Superior temporal gyrus (tissue), 1 donor: ENCODE results near the gene CAPZB.
A peak's percentile ranks its signal among the peaks of the same experiment; 100 is the strongest.

Experiments
- DNase-seq: peaks from one replicate; pipeline ENCODE4 v3.0.0-alpha.2; 2016; ENCODE audit errors: extremely low spot score

CAPZB gene

DNA sequence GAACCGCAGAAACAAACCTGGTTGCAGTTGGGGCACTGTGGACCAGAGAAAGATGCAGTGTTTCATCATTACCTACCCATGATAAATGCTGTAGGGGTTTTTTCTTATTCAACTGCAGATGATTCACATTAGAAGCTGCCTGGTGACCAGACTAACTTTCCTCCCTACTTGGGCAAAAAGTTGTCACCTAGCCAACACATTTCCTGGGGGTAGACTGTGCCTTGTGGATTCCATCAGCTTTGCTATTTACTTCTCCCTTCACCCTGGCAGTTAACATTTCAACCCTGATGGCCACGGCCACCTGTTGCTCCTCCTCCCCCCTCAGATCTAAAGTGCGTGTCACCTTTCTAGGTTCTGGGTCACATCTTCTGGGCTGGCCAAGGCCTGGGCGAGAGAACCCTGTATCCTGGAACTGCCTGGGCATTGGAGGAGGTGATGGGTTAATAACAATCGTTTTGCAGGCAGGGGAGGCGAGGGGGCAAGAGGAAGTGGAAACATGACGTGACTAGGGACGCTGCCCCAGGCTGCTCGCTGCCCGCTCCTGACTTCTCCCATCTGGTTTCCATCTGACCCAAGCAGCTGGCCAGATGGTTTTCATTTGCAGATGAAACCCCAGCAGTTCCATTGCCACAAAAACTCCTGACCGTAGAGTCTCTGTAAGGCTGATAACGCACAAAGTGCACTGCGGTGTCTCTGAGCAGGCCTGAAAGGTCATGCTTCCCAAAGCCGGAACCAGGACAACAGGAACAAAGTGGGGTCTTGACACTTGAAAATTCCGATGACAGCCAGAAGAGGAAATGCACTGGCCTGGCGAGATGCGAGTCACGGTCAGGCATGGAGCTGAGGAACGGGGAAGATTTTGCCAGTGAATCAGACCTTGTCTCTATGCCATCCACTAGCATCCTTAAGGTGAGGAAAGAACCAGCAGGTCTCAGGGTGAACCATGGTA is 36.6 kb downstream of the CAPZB start:
- no peak for DNase-seq

GRCh38 chr1:19447550-19447949 is 37.8 kb downstream of the CAPZB start:
- no peak for DNase-seq

DNA sequence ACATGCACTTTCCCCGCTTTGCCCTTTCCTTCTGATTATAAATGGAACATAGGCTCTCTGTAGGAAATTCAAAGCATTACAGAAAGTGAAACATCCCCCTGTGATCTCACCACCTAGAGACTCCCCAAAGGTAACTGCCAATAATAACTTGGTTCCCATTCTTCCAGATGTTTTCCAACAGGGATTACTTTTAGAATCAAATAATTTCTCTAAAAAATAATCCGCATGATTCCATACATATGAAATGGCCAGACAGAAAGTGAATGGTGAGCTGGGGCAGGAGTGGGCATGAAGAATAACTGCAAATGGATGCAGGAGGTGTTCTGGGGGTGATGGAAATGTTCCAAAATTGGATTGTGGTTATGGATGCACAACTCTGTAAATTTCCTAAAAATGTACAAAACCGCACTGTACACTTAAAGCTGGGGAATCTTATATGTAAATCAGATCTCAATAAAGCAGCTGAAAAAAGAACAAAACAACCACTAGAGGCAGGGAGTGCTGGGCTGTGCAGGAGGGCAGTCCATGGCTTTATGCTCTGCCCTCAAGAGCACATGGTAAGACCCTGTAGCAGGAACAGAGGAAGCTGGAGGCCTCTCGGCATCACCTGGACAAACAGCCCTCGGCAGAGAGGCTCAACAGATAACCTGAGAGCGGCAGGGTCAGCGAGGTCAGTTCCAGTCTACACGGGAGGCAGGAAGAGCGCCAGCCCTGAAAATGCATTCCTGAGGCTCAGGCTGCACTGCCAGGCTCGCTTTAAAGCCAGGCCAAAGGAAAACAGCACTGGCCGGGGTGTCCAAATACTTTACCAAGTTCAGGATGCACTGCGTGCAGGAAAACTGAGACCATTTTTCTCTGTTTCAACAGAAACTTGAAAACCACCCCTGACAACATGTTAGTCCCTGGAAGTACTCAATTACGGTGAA is 39.7 kb downstream of the CAPZB start:
- no peak for DNase-seq

DNA sequence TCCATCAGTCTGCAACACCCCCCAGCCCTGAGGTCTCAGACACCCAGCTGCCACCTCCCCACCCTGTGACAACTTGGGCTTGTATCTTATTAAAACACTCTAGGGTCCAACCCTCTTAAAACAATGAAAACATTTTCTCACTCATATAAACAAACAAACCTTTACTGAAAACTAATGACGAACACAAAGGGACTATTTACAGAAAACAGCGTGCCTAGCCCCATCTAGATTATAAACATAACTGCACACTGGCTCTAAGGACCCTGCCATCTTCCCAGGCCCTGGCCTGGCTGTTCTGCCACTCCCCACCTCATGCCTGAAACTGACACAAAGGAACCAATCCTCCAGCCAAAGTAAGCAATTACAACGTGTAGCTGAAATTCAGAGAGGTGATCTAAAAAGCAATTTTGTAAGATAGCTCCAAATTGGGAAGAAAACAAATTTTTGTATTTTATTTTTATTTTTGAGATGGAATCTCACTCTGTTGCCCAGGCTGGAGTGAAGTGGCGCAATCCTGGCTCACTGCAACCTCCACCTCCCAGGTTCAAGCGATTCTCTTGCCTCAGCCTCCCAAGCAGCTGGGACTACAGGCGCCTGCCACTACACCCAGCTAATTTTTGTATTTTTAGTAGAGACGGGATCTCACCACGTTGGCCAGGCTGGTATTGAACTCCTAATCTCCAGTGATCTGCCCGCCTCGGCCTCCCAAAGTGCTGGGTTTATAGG is 40.9 kb downstream of the CAPZB start:
- no peak for DNase-seq

DNA sequence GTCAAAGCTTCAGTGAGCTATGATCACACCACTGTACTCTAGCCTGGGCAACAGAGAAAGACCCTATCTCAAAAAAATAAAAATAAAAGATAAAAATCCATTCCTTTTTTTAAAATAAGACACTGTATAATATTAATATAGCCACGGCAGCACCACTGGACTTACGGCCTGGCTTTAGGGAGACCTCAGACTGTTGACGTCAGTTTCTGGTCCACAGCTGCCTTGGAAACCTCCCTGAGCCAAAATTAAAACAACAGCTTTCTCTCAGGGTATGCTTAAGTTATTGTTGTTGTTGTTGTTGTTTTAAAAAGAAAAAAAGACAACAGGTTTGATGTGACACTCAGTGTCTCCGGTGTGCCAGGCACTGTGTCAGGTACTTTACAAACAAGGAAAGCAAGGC is 42.0 kb downstream of the CAPZB start:
- no peak for DNase-seq

- DNase-seq = no peak
These were observed 42.9 kb downstream of the CAPZB start for GRCh38 chr1:19442154-19443096.

DNA sequence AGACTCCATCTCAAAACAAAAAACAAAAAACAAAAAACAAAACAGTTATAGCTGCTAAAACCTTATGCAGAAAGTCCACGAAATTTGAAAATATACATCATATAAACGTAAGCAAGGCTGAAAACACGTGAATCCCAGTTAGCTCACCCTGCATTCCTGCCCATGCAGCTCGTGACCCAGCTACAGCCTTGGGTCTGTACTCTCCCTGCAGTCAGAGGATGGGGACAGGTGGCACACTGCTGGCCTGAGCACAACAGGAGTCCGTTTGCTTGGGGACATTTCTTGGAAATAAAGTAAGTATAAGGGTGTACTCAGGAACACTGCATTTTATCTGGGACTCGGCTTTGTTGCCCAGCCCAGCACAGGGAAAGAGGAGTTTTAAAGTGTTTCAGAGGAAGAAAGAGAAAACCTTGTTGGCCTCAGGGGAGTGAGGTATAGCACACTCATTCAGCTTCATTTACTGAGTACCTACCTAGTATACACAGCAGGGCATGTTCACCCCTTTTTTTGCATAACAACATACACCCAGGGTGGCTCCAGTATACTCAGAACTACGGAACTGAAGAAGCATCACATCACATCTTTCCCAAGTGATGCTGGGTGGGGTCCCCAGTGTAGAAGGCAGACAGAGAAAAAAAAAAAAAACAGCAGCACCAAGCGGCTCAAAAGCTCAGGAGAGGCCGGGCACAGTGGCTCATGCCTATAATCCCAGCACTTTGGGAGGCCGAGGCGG is 44.1 kb downstream of the CAPZB start:
- no peak for DNase-seq

DNA sequence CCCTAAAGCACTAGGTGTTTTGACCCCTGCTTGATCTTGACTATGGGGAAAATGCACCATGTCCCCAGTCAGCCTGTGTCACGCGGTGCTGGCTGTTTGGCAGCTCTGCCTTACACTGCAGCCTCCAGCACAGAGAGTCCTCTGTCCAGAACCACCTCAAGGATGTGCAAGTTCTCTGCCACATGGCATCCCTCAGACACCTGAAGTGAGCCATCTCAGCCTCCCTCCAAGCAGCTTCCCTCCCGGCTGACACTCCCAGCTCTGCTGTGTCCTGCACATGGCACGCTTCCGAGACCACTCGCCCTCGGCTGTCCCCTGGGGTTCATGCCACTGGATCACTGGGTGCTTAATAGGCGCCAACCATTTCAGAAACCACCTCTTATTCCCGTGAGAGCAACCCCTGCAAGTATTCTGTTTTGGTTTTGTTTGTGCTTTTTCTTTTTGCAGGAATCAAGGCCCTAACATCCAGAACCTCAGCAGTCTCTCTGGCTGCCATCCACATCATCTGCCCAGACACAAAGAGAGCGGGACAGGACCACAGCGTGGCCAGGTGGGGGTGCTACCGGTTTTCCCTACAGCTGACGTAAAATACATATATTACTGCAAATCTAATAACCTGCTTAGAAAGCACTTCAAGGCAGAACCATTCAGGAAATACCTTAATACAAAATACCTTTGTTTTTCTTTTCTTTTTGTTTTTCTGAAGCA is 45.7 kb downstream of the CAPZB start:
- no peak for DNase-seq

DNA sequence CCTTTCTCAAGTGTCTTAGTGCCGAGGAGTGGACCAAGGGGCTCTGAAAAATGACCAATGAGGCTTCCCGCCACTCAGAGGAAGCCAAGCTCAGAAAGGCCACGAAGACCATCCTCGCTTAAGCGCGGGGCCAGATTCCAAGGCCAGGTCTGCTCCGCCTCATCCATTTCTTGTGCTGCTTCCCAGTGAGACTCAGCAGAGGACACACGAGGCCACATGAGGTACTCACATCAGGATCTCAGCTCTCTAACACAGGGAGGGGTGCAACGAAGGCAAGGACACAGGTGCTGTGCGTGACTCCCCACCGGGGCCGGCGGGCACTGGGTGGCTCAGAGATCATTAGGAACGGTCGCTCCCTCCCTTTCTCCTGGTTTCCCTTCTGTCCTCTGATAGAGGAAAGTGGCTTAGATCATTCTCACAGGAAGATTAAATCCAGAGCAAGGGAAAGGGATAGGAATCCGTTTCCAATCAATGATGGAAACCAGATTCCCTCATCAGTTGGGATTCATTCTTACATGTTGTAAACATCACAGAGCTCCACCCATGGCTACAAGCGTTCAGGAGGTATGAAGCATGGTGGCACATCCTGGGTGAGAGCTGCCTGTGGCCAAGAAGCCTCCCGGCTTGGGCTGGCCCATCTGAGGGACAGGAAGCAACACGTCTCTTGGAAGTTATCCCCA is 46.7 kb downstream of the CAPZB start:
- DNase-seq = no peak

- DNase-seq = no peak
These were observed 47.4 kb downstream of the CAPZB start for GRCh38 chr1:19437891-19438294.

GRCh38 chr1:19436716-19437476 is 48.4 kb downstream of the CAPZB start:
- peak; percentile 60 for DNase-seq

GRCh38 chr1:19435851-19436455 is 49.4 kb downstream of the CAPZB start:
- no peak for DNase-seq

- DNase-seq = peak; percentile 74
These were observed 50.2 kb downstream of the CAPZB start for GRCh38 chr1:19435181-19435580.

DNA sequence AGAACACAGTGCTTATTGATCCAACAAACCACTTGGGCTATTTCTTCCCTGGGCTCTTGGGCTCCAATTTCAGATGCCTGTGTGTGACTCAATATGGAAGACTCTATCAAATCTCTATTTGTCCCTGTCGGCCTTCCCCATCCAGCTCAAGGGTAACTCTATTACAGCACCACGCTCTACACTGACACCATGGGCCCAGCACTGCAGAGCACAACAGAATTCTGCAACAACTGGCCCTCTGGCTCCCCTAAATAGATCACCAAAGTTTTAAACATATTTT is 51.7 kb downstream of the CAPZB start:
- no peak for DNase-seq

GRCh38 chr1:19432943-19433718 is 52.2 kb downstream of the CAPZB start:
- no peak for DNase-seq

GRCh38 chr1:19430121-19431068 is 54.9 kb downstream of the CAPZB start:
- DNase-seq = no peak
